ENCODE measurements around the gene ANTXR1. TPM values are rescaled to one million over a fixed set of nuclear protein-coding genes. Genes with fewer than 3 reads are reported as not detected.

Gene ANTXR1
- total and polyA plus RNA-seq, 9 of the 15 experiments (the other 6 are each of a cell fraction or from before 2014, with no cell fraction given), result 0.07 to 1.00 (median 0.54) TPM

- TF ChIP-seq HINFP (tag; conservative IDR thresholded peaks at IDR 0.05; ENCODE audit: low read depth) (no peak), HDAC3 (IDR thresholded peaks at IDR 0.05; ENCODE audit: borderline replicate concordance, partially characterized antibody) (no peak), HEY1 (CRISPR knock-in tag; IDR thresholded peaks at IDR 0.05; ENCODE audit: borderline replicate concordance) (no peak), ZBTB34 (CRISPR knock-in tag; IDR thresholded peaks at IDR 0.05) (no peak), GTF2F1 (IDR thresholded peaks at IDR 0.05; ENCODE audit: low read depth, low read length) (no peak), TEAD4 (IDR thresholded peaks at IDR 0.05; ENCODE audit: low read length) (no peak), TEAD4 (CRISPR knock-in tag; IDR thresholded peaks at IDR 0.05; ENCODE audit: borderline replicate concordance) (no peak), NR2C1 (IDR thresholded peaks at IDR 0.05) (peak; percentile 86), NR2C1 (tag; IDR thresholded peaks at IDR 0.05) (peak; percentile 94), ZNF740 (CRISPR knock-in tag; IDR thresholded peaks at IDR 0.05) (no peak), ZNF740 (tag; IDR thresholded peaks at IDR 0.05) (peak in 1 of 2 experiments; percentile 55; a peak in 1 of 4 replicates), RBBP5 (IDR thresholded peaks at IDR 0.05; ENCODE audit: borderline replicate concordance, insufficient read depth, low read length, poor library complexity, severe bottlenecking) (peak; percentile 31), MAZ (CRISPR knock-in tag; conservative IDR thresholded peaks at IDR 0.05 in 1 of 2, IDR thresholded peaks at IDR 0.05 in 1 of 2) (no peak), ZNF431 (CRISPR knock-in tag; IDR thresholded peaks at IDR 0.05) (no peak), TRIM25 (IDR thresholded peaks at IDR 0.05; ENCODE audit: borderline replicate concordance) (no peak), RFX1 (IDR thresholded peaks at IDR 0.05) (no peak), ZBTB9 (CRISPR knock-in tag; IDR thresholded peaks at IDR 0.05) (no peak), ILF3 (IDR thresholded peaks at IDR 0.05; ENCODE audit: borderline replicate concordance) (no peak), GTF2A2 (tag; IDR thresholded peaks at IDR 0.05) (no peak), CHD2 (IDR thresholded peaks at IDR 0.05; ENCODE audit: low read depth, low read length) (no peak)
Measured at GRCh38 chr2:69013142-69013839, at the start of gene ANTXR1 (continued).
